Liver (tissue), 3 donors: ENCODE data around the gene WNT5A.

ENCODE experiments used
- EGR1 ChIP-seq, 2 donors: IDR thresholded peaks; 2 replicates each; pipeline ENCODE4 v1.6.1; 2016 to 2018; ENCODE audit warnings: antibody characterized with exemption in 2 of 2, low read depth in 2 of 2
- RAD21 ChIP-seq, 2 donors: IDR thresholded peaks; 2 replicates each; pipeline ENCODE4 v1.6.1; 2016; ENCODE audit warnings: antibody characterized with exemption in 2 of 2, mild to moderate bottlenecking in 2 of 2
- TAF1 ChIP-seq: conservative IDR thresholded peaks from 2 replicates; pipeline ENCODE4 v1.6.1; 2016; ENCODE audit warnings: antibody characterized with exemption, mild to moderate bottlenecking
- YY1 ChIP-seq: IDR thresholded peaks from 2 replicates; pipeline ENCODE4 v1.6.1; 2016; ENCODE audit warnings: antibody characterized with exemption, mild to moderate bottlenecking
- TF ChIP-seq, protein P1 (sequence below): fragments of 150-350 bp; IDR thresholded peaks from 2 replicates; pipeline ENCODE4 v1.5.1; 2017; ENCODE audit warnings: improper control_type of control experiment, low read depth, low read length; ENCODE audit not compliant: missing input control
- donor health status: healthy.
- donor health status: healthy.

DNA sequence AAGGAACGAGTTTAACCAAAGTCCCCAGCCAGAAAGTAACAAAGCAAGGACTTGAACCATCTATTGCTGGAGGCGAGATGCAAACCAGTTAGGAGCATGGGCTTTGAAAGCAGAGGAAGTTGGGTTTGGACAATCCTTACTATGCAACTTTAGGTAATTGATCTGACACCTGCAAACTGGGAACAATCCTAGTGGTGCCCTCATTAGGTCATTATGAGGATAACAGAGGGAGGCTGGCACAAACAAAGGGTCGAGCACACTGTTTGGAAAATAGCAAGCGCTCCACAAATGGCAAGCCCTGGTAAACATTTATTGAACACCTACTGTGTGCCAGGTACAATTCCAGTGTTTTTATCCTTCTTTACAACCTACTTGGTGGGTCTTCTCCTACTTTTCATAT, 45.6 kb downstream of the WNT5A start:
- TF ChIP-seq, protein P1, sequence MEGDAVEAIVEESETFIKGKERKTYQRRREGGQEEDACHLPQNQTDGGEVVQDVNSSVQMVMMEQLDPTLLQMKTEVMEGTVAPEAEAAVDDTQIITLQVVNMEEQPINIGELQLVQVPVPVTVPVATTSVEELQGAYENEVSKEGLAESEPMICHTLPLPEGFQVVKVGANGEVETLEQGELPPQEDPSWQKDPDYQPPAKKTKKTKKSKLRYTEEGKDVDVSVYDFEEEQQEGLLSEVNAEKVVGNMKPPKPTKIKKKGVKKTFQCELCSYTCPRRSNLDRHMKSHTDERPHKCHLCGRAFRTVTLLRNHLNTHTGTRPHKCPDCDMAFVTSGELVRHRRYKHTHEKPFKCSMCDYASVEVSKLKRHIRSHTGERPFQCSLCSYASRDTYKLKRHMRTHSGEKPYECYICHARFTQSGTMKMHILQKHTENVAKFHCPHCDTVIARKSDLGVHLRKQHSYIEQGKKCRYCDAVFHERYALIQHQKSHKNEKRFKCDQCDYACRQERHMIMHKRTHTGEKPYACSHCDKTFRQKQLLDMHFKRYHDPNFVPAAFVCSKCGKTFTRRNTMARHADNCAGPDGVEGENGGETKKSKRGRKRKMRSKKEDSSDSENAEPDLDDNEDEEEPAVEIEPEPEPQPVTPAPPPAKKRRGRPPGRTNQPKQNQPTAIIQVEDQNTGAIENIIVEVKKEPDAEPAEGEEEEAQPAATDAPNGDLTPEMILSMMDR, result no peak
- no peak for TF ChIP-seq TAF1
- TF ChIP-seq EGR1 (IDR thresholded peaks at IDR 0.05; ENCODE audit: low read depth in 2 of 2), result no peak
- no peak for TF ChIP-seq RAD21 (IDR thresholded peaks at IDR 0.05)
- TF ChIP-seq YY1, result no peak
